Adrenal gland (tissue), 5 donors: ENCODE results near the gene THRB.

Experiments
- POLR2A ChIP-seq, 2 donors: fragments of 450-650 bp; IDR thresholded peaks; one replicate each; pipeline ENCODE4 v1.6.1; 2017; ENCODE audit warnings: antibody characterized with exemption in 2 of 2, mild to moderate bottlenecking in 2 of 2, moderate library complexity in 1 of 2
- TF ChIP-seq, protein P1 (sequence below), 6 experiments: fragments of 450-650 bp in 4 of 6; fragments of 200-600 bp in 2 of 6; sonication (generic) in 1 of 6; IDR thresholded peaks; 1 replicate in 5 of 6; 2 replicates in 1 of 6; pipeline versions ENCODE4 v1.5.1 to v1.8.0; 2016 to 2021; ENCODE audit warnings: antibody characterized with exemption in 6 of 6, mild to moderate bottlenecking in 2 of 6, moderate library complexity in 1 of 6
- donor health status: DM: no; HTN: no; CAD: no.

DNA sequence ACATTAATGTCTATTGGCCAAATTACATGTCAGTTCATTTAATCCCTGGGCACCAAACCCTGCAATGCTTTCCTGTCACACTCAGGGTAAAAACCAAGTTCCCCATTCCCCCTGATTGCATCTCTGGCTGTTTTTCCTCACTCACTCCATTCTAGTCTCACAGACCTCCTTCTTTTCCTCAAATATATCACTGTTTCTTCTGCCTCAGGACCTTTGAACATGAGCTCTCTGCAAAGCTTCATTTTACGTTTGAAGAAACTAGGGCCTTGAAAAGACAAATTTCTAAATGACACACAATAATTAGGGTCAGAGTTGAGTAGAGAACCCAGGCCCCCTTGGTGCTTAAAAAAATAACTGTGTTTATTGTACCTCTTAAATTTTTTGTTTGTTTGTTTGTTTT, 230.6 kb downstream of the THRB start:
- TF ChIP-seq, protein P1, sequence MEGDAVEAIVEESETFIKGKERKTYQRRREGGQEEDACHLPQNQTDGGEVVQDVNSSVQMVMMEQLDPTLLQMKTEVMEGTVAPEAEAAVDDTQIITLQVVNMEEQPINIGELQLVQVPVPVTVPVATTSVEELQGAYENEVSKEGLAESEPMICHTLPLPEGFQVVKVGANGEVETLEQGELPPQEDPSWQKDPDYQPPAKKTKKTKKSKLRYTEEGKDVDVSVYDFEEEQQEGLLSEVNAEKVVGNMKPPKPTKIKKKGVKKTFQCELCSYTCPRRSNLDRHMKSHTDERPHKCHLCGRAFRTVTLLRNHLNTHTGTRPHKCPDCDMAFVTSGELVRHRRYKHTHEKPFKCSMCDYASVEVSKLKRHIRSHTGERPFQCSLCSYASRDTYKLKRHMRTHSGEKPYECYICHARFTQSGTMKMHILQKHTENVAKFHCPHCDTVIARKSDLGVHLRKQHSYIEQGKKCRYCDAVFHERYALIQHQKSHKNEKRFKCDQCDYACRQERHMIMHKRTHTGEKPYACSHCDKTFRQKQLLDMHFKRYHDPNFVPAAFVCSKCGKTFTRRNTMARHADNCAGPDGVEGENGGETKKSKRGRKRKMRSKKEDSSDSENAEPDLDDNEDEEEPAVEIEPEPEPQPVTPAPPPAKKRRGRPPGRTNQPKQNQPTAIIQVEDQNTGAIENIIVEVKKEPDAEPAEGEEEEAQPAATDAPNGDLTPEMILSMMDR (IDR thresholded peaks at IDR 0.05) = no peak
- no peak for TF ChIP-seq POLR2A (IDR thresholded peaks at IDR 0.05)
